Medulla oblongata (tissue), 1 donor: ENCODE results near the gene IL37.

ENCODE experiments used
- DNase-seq: peaks from one replicate; pipeline ENCODE4 v3.0.0-alpha.2; 2015; ENCODE audit errors: extremely low spot score

IL37 gene, protein sequence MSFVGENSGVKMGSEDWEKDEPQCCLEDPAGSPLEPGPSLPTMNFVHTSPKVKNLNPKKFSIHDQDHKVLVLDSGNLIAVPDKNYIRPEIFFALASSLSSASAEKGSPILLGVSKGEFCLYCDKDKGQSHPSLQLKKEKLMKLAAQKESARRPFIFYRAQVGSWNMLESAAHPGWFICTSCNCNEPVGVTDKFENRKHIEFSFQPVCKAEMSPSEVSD

DNA sequence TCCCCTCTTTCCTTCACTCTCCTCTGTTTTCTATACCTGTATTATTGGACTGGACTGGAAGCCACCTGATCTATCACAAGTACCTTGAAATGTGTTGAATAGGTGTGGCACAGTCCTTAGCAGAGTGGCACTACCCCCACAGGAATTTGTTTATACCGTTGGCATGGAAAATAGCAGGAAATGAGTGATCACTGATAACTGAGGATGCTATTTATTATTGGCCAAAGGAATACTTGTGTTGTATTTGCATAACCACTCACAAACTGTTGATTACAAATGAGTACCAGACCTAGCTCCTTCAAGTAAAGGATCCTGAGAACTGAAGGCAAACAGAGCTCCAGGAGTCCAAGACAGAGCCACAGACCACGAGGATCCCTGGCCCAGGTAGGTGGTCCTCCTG, at the start of gene IL37:
Gene IL37 (plus strand): TSS at position 301 of the 400 bp plus-strand sequence. CDS start 1,848 bp downstream, outside the sequence.
- no peak for DNase-seq

DNA sequence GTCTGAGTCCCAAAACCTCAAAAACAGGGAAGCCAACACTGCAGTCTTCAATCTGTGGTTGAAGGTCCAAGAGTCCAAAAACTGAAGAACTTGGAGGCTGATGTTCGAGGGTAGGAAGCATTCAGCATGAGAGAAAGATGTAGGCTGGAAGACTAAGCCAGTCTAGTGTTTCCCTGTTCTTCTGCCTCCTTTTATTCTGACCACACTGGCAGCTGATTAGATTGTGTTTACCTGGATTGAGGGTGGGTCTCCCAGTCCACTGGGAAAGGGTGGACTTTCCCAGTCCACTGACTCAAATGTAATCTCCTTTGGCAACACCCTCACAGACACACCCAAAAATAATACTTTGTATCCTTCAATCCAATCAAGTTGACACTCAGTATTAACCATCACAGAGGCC, 46.9 kb upstream of the IL37 start:
- no peak for DNase-seq

GRCh38 chr2:112866128-112866835, 44.7 kb upstream of the IL37 start:
- DNase-seq: no peak

DNA sequence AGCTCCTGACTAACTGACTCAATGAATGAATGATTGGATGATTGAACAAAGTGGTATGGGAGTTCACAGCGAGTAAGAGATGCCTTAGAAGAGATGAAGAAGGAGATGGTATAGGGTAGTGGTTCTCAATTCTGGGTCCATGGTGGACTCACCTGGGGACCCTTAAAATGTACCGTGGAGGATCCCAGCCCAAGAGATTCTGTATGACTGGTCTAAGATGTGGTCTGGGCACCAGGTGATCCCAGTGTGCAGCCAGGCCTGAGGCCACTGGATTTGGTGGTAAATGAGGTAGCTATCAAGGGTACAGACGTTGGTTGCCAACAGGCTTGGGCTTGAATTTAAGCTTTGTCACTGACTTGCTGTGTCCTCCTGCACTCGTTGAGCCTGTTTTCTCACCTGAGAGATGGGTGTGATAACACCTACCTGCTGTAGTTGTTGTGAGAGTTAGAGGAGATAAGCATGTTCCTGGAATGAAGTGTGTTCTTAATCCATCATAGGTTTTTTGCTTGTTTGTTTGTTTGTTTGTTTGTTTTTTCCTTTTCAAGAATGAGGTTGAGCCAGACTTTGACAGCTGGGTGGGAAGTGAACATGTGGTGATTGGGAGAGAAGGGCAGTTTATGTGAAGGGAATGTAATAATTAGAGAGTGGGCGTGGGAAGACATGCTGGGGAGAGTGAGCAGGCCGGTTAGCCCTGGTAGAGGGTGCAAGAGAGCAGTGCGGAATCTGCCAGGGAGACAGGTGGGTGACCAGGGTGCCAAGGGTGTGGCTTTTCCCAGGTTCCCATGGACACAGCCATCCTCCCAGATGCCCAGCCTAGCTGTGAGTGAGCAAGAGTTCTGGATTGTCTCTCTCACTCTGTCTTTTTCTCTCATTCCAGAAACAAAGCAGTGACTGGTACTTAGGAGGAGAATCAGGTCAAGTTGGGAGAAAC, 43.0 kb upstream of the IL37 start:
- DNase-seq: no peak

DNA sequence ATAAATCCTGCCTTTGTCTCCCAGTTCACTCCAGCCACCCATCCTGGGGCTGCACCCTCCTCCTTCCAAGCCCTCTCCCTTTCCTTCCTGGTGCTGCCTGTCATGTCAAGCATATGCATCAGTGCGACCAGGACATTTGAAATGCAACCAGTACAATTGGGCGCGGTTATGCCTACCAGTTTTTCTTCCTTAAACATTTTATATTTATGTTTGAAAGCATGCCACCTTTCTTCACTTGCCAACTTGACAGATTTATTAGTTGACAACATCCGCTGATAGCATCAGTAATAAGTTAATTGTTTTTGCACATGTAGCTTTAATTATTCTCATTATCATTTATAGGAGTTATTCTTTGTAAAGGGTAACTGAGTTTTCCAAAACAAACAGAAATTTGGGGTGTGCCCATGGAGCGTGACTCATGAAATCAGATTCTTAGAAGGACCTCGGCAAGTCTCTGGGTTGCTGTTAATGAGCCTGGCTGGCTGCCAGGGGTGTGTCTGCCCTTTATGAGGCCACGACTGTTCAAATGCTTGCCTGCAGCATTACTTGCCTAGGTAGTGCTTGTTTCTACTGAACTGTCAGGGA, 41.6 kb upstream of the IL37 start:
- no peak for DNase-seq

GRCh38 chr2:112870841-112871835, 39.8 kb upstream of the IL37 start:
- DNase-seq: peak; percentile 54

DNA sequence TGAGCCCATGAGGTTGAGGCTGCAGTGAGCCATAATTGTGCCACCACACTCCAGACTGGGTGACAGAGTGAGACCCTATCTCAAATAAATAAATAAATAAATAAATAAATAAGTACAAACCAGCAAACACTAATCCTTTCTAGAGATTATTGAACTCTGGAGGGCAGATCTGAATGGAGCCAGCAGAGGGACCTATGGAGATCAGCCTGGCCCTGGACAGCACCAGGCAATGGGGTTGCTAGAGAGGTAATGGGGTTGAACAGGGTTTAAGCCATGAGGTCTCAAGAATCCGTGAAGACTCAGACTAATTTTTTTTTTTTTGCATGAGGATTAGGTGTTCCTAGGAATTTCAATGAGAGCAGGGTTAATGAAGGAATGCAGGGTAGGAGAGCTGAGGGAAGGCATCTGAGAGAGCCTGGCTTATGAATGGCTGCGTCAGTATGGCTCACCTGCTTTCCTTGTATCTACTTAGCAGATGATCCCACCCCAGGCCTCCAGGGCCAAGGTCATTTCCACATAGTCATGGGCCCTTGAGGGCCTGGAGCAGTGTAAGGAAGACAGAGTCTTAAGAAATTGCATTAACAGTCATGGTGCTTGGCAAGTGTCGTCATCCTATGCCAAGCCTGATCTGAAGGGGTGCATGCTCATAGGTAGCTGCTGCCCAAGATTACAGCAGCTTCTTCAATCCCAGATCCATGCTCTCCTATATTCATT, 34.6 kb upstream of the IL37 start:
- no peak for DNase-seq

GRCh38 chr2:112876971-112877361, 34.0 kb upstream of the IL37 start:
- no peak for DNase-seq

- no peak for DNase-seq
Observed at GRCh38 chr2:112877423-112877822, 33.5 kb upstream of the IL37 start.

GRCh38 chr2:112879491-112880041, 31.4 kb upstream of the IL37 start:
- no peak for DNase-seq

DNA sequence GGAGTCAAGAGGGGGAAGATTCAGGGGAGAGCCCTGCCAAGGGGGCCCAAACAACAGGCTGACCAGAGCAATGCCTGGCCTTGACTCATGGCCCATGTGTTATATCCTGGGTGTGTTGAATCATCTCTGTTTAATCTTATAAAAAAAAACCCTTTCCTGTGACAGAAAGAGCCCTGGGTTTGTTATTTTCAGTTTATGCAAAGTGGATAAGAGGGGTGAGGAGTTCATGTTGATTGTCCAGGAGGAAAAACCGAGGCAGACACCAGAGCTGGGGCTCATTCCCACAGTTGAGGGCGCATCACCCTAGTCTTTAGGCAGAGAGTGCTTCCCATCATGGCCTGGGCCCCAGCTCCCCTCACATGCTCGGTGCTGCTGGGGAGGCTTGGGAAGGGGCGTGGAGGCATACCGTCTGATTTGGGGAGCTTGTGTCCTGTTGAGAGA, 30.9 kb upstream of the IL37 start:
- no peak for DNase-seq

- DNase-seq: no peak
Observed at GRCh38 chr2:112880696-112881095, 30.3 kb upstream of the IL37 start.

DNA sequence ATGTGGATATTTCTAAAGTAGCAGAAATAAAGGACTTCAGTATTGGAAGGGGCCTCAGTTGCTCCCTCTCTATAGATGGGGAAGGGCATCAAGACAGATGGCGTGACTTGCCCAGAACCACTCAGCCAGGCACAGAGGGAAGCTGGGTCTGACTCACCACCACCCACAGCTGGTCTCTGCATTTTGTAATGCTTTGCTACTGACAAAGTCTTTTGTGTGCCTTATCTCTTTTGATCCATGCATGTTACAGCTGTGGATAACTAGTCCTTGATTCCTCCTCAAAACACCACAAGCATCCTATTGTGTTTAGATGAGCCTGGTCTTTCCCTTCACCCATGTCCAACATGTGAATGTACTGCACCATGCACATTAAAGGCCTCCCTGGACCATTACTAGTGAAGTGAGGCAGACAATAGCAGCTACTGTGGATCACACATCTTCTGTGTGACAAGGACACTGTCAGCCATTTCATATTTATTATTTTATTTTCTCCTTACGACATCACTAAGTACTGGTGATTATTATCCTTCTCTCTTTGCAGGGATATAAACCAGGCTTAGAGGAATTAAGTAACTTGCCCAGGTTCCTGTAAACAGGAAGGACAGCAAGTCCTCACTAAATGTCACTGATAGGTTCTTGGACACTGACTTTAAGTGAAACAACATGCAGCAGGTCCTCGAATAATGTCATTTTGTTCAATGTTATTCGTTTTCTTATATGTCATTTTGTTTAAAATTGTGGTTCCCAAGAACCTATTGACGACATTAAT, 29.6 kb upstream of the IL37 start:
- DNase-seq: peak; percentile 29

DNA sequence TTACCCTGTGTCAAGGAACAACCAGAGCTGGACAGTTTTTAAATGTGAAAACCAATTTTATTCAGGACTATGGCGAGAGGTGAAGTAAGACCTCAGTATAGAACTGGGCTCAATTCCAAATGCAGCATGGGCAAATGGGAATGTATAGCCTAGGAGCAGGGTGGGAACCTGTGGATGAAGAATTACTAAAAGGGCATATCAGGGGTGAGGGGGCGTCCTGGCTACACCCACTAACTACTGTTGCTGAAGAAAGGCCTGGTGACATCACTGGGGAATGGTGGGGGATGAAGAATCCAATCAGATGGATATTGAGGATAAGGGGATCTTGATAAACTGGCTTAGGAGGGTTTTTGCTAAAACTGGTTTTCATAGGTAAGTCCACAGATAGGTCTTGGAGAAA, 27.3 kb upstream of the IL37 start:
- DNase-seq: no peak

DNA sequence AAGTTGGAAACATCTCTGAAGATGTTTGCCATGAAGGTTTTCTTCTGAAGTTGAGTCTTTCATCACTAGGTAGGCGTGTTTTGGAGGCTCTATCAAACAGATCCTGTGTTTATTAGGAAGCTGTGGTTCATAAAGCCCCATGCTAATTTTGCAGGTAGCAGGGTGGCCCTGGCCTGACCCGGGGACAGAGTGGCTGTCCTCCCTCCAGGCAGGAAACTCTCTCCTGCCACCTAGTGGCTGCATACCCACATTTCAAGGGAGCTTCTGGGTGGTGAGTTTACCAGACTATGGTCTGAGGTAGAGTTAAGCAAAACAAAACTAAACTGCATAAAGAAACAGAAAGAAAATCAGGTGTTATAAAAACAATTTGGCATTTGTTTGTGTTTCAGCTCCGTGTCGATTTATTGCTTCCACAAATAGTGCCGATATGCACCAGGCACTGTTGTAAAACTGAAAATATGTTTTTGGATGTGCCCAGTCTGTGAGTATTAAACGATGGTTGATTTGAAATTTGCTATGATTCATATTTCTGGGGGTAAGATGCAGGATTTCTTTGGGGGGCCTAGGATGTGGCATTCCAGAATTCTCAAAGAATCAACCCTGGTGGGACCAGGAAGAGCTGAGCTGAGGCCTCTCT, 26.0 kb upstream of the IL37 start:
- DNase-seq: peak; percentile 43

DNA sequence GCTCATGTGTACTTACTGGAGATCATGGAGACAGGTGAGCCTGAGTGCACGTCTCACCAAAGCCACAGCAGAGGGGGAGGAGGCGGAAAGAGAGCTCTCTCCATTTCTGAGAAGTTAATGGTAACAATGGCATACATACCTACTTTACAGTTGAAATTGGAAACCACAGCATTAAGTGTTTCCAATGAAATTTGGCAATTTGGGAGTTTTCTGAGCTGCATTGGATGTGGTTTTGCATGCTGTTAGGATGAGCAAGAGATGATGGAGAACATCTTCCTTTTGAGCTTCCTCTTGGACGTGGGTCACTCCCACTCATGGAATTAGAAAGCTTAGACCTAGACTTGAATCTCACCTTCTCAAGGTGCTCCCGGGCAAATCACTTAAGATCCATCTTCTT, 25.5 kb upstream of the IL37 start:
- DNase-seq: no peak

DNA sequence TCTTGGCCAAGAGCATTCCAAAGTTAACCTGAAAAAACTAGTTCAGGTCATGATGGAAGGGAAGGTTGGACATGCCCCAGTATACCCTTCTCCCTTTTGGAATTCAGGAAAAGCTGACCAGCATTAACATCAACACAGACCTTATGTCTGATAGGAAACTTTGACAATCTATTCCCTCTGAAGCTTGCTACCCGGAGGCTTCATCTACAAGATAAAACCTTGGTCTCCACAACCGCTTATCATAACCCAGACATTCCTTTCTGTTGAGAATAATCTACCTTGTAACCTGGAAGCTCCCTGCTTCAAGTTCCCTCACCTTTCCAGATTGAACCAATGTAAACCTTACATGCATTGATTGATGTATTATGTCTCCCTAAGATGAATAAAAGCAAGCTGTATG, 24.7 kb upstream of the IL37 start:
- DNase-seq: no peak

DNA sequence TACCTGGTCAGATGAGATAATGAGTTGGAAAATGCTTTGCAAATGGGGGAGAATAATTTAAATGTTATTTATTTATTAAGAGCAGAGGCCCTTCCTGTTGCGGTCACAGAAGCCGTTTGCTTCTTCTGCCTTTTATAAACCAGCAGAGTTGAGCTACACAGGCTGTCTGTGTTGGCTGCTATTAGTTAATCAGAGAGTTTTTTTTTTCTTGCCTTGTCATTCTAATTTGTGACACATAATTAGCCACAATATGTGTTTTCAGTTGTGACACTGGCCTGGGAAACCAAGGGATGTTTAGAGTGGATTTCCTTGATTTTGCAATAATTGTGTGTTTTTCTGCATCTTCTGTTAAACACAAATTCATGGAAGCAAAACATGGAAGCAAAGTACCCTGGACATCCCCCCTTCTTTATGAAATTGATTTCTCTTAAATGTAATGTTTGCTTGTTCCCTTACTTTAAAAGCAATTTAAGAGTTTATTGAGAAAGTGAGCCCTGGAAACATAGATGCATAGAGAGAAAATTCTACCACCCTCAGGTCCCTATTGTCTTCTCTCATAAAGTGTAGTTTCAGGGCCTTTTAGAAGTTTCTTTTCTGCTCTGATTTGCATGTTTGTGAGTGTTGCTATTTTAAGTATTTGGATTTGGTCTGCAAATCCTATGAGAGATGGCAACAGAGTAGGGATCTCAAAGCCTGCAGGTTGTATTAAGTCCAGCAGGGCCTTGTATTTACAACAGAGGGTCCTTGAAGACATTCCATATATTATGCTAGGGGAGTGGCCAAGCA, 22.8 kb upstream of the IL37 start:
- no peak for DNase-seq
